Measurements from ENCODE around the gene LRRC28.

LRRC28 gene

GRCh38 chr15:99250857-99251841, at the start of gene LRRC28:
LRRC28 (plus strand) TSS chr15:99251481; CDS start chr15:99255958, 4,477 bp downstream.
- peak within 1 kb of the TSS; percentile 86 to 97 for H3K4me3 ChIP-seq (ENCODE audit: low read depth in 1 of 2, low read length in 2 of 2)
- peaks cover 0 to 29% of the 10 kb centered on the region in 2 donors for H3K4me1 ChIP-seq (ENCODE audit: control insufficient read depth in 1 of 2, insufficient read depth in 2 of 2, low read length in 2 of 2)
- peaks cover 0 to 3% of the 10 kb centered on the region in 2 donors for H3K36me3 ChIP-seq (ENCODE audit: control insufficient read depth in 1 of 2, insufficient read depth in 2 of 2, low read length in 2 of 2)
- H3K27me3 ChIP-seq (ENCODE audit: low read depth, low read length): no peaks in the 10 kb centered on the region
- H3K9me3 ChIP-seq (ENCODE audit: control insufficient read depth in 1 of 2, low read length in 2 of 2): no peaks in the 10 kb centered on the region
- peak within 1 kb of the TSS; percentile 99 for H3K27ac ChIP-seq (ENCODE audit: low read length)

GRCh38 chr15:99202176-99202552, 49.1 kb upstream of the LRRC28 start:
- Histone ChIP-seq H3K9me3 (ENCODE audit: control insufficient read depth in 1 of 2, low read length in 2 of 2) (no peaks in the 10 kb centered on the region), H3K27me3 (ENCODE audit: low read depth, low read length) (no peaks in the 10 kb centered on the region), H3K4me3 (ENCODE audit: low read depth in 1 of 2, low read length in 2 of 2) (no peak overlapping the region), H3K27ac (ENCODE audit: low read length) (no peak overlapping the region), H3K36me3 (ENCODE audit: control insufficient read depth in 1 of 2, insufficient read depth in 2 of 2, low read length in 2 of 2) (peaks cover 5% of the 10 kb centered on the region in 2 donors), H3K4me1 (ENCODE audit: control insufficient read depth in 1 of 2, insufficient read depth in 2 of 2, low read length in 2 of 2) (no peaks in the 10 kb centered on the region)

GRCh38 chr15:99207672-99208071, 43.6 kb upstream of the LRRC28 start:
- no peaks in the 10 kb centered on the region for H3K27me3 ChIP-seq (ENCODE audit: low read depth, low read length)
- H3K4me3 ChIP-seq (ENCODE audit: low read depth in 1 of 2, low read length in 2 of 2): no peak overlapping the region

GRCh38 chr15:99209326-99209725, 42.0 kb upstream of the LRRC28 start:
- Histone ChIP-seq H3K27ac (ENCODE audit: low read length) (peak overlapping the region; percentile 35), H3K9me3 (ENCODE audit: control insufficient read depth in 1 of 2, low read length in 2 of 2) (no peaks in the 10 kb centered on the region), H3K4me1 (ENCODE audit: control insufficient read depth in 1 of 2, insufficient read depth in 2 of 2, low read length in 2 of 2) (peaks cover 0 to 5% of the 10 kb centered on the region in 2 donors), H3K4me3 (ENCODE audit: low read depth in 1 of 2, low read length in 2 of 2) (no peak overlapping the region), H3K36me3 (ENCODE audit: control insufficient read depth in 1 of 2, insufficient read depth in 2 of 2, low read length in 2 of 2) (peaks cover 0 to 3% of the 10 kb centered on the region in 2 donors), H3K27me3 (ENCODE audit: low read depth, low read length) (no peaks in the 10 kb centered on the region)

More at GRCh38 chr15:99207672-99208071, 43.6 kb upstream of the LRRC28 start:
- no peaks in the 10 kb centered on the region for H3K9me3 ChIP-seq (ENCODE audit: control insufficient read depth in 1 of 2, low read length in 2 of 2)
- peaks cover 0 to 5% of the 10 kb centered on the region in 2 donors for H3K4me1 ChIP-seq (ENCODE audit: control insufficient read depth in 1 of 2, insufficient read depth in 2 of 2, low read length in 2 of 2)
- no peak overlapping the region for H3K27ac ChIP-seq (ENCODE audit: low read length)
- H3K36me3 ChIP-seq (ENCODE audit: control insufficient read depth in 1 of 2, insufficient read depth in 2 of 2, low read length in 2 of 2): no peaks in the 10 kb centered on the region

- Histone ChIP-seq H3K4me1 (ENCODE audit: control insufficient read depth in 1 of 2, insufficient read depth in 2 of 2, low read length in 2 of 2) (peaks cover 0 to 5% of the 10 kb centered on the region in 2 donors), H3K36me3 (ENCODE audit: control insufficient read depth in 1 of 2, insufficient read depth in 2 of 2, low read length in 2 of 2) (peaks cover 3 to 4% of the 10 kb centered on the region in 2 donors), H3K9me3 (ENCODE audit: control insufficient read depth in 1 of 2, low read length in 2 of 2) (no peaks in the 10 kb centered on the region), H3K27ac (ENCODE audit: low read length) (peak overlapping the region; percentile 47), H3K4me3 (ENCODE audit: low read depth in 1 of 2, low read length in 2 of 2) (no peak overlapping the region), H3K27me3 (ENCODE audit: low read depth, low read length) (no peaks in the 10 kb centered on the region)
Measured at GRCh38 chr15:99210334-99210733, 40.9 kb upstream of the LRRC28 start.

- peak overlapping the region; percentile 86 for H3K27ac ChIP-seq (ENCODE audit: low read length)
- H3K9me3 ChIP-seq (ENCODE audit: control insufficient read depth in 1 of 2, low read length in 2 of 2): no peaks in the 10 kb centered on the region
- peaks cover 0 to 5% of the 10 kb centered on the region in 2 donors for H3K4me1 ChIP-seq (ENCODE audit: control insufficient read depth in 1 of 2, insufficient read depth in 2 of 2, low read length in 2 of 2)
- peaks cover 3 to 5% of the 10 kb centered on the region in 2 donors for H3K36me3 ChIP-seq (ENCODE audit: control insufficient read depth in 1 of 2, insufficient read depth in 2 of 2, low read length in 2 of 2)
- no peaks in the 10 kb centered on the region for H3K27me3 ChIP-seq (ENCODE audit: low read depth, low read length)
- H3K4me3 ChIP-seq (ENCODE audit: low read depth in 1 of 2, low read length in 2 of 2): peak overlapping the region in 1 of 2 donors; percentile 13
Measured at GRCh38 chr15:99211926-99212325, 39.4 kb upstream of the LRRC28 start.

GRCh38 chr15:99212406-99212805, 38.9 kb upstream of the LRRC28 start:
- peak overlapping the region; percentile 86 for H3K27ac ChIP-seq (ENCODE audit: low read length)
- no peaks in the 10 kb centered on the region for H3K9me3 ChIP-seq (ENCODE audit: control insufficient read depth in 1 of 2, low read length in 2 of 2)
- H3K27me3 ChIP-seq (ENCODE audit: low read depth, low read length): no peaks in the 10 kb centered on the region
- no peak overlapping the region for H3K4me3 ChIP-seq (ENCODE audit: low read depth in 1 of 2, low read length in 2 of 2)
- peaks cover 0 to 5% of the 10 kb centered on the region in 2 donors for H3K4me1 ChIP-seq (ENCODE audit: control insufficient read depth in 1 of 2, insufficient read depth in 2 of 2, low read length in 2 of 2)
- H3K36me3 ChIP-seq (ENCODE audit: control insufficient read depth in 1 of 2, insufficient read depth in 2 of 2, low read length in 2 of 2): peaks cover 4 to 5% of the 10 kb centered on the region in 2 donors

GRCh38 chr15:99213187-99213811, 38.0 kb upstream of the LRRC28 start:
- peak overlapping the region; percentile 86 for H3K27ac ChIP-seq (ENCODE audit: low read length)
- H3K4me3 ChIP-seq (ENCODE audit: low read depth in 1 of 2, low read length in 2 of 2): no peak overlapping the region

GRCh38 chr15:99224372-99225214, 26.7 kb upstream of the LRRC28 start:
- no peaks in the 10 kb centered on the region for H3K4me1 ChIP-seq (ENCODE audit: control insufficient read depth in 1 of 2, insufficient read depth in 2 of 2, low read length in 2 of 2)
- no peak overlapping the region for H3K27ac ChIP-seq (ENCODE audit: low read length)
- no peaks in the 10 kb centered on the region for H3K27me3 ChIP-seq (ENCODE audit: low read depth, low read length)
- peaks cover 39 to 52% of the 10 kb centered on the region in 2 donors for H3K36me3 ChIP-seq (ENCODE audit: control insufficient read depth in 1 of 2, insufficient read depth in 2 of 2, low read length in 2 of 2)
- H3K4me3 ChIP-seq (ENCODE audit: low read depth in 1 of 2, low read length in 2 of 2): no peak overlapping the region
- no peaks in the 10 kb centered on the region for H3K9me3 ChIP-seq (ENCODE audit: control insufficient read depth in 1 of 2, low read length in 2 of 2)

More at GRCh38 chr15:99213187-99213811, 38.0 kb upstream of the LRRC28 start:
- H3K27me3 ChIP-seq (ENCODE audit: low read depth, low read length): no peaks in the 10 kb centered on the region
- H3K4me1 ChIP-seq (ENCODE audit: control insufficient read depth in 1 of 2, insufficient read depth in 2 of 2, low read length in 2 of 2): peaks cover 0 to 5% of the 10 kb centered on the region in 2 donors
- no peaks in the 10 kb centered on the region for H3K9me3 ChIP-seq (ENCODE audit: control insufficient read depth in 1 of 2, low read length in 2 of 2)
- H3K36me3 ChIP-seq (ENCODE audit: control insufficient read depth in 1 of 2, insufficient read depth in 2 of 2, low read length in 2 of 2): peaks cover 12 to 13% of the 10 kb centered on the region in 2 donors

GRCh38 chr15:99226802-99227201, 24.5 kb upstream of the LRRC28 start:
- Histone ChIP-seq H3K36me3 (ENCODE audit: control insufficient read depth in 1 of 2, insufficient read depth in 2 of 2, low read length in 2 of 2) (peaks cover 25 to 34% of the 10 kb centered on the region in 2 donors), H3K4me3 (ENCODE audit: low read depth in 1 of 2, low read length in 2 of 2) (no peak overlapping the region), H3K27ac (ENCODE audit: low read length) (no peak overlapping the region), H3K27me3 (ENCODE audit: low read depth, low read length) (no peaks in the 10 kb centered on the region), H3K9me3 (ENCODE audit: control insufficient read depth in 1 of 2, low read length in 2 of 2) (no peaks in the 10 kb centered on the region), H3K4me1 (ENCODE audit: control insufficient read depth in 1 of 2, insufficient read depth in 2 of 2, low read length in 2 of 2) (no peaks in the 10 kb centered on the region)
